Upper lobe of right lung (tissue), 1 donor: ENCODE data around the gene TYW5. TPM values are rescaled to one million over a fixed set of nuclear protein-coding genes. Genes with fewer than 3 reads are reported as not detected.
A peak's percentile ranks its signal among the peaks of the same experiment; 100 is the strongest.

ENCODE experiments used
- ATAC-seq: fragments of 200-7000 bp; cut with Tn5 transposase; one replicate; pipeline ENCODE4 v1.9.1; 2020; ENCODE audit warnings: mild to moderate bottlenecking, moderate library complexity
- DNase-seq: peaks from one replicate; pipeline ENCODE4 v3.0.0-alpha.2; 2020
- H3K27ac ChIP-seq: fragments of 200-600 bp; one replicate; pipeline ENCODE4 v1.8.0; 2022
- H3K27me3 ChIP-seq: fragments of 200-600 bp; one replicate; pipeline ENCODE4 v1.8.0; 2022; ENCODE audit warnings: mild to moderate bottlenecking
- H3K36me3 ChIP-seq: fragments of 200-600 bp; one replicate; pipeline ENCODE4 v1.8.0; 2022
- H3K4me1 ChIP-seq: fragments of 200-600 bp; one replicate; pipeline ENCODE4 v1.8.0; 2022
- H3K4me3 ChIP-seq: fragments of 200-600 bp; one replicate; pipeline ENCODE4 v1.8.0; 2022; ENCODE audit warnings: mild to moderate bottlenecking
- H3K9me3 ChIP-seq: fragments of 200-600 bp; one replicate; pipeline ENCODE4 v1.8.0; 2022
- intact Hi-C: fragments of 100-400 bp; cut with DNase I; formaldehyde crosslinking; loops from one replicate; pipeline ENCODE4 v1.11.0; 2022
- total RNA-seq: library from RNA; stranded (reverse); fragmentation: NEBNext Ultra II Directional; extraction: Animal tissue kit (Norgen Biotek cat#: 25700); gene quantifications from one replicate; pipeline ENCODE4 v1.2.1, GENCODE V29; 2021
- TF ChIP-seq, protein P1 (sequence below): fragments of 200-600 bp; IDR thresholded peaks from one replicate; pipeline ENCODE4 v1.8.0; 2022; ENCODE audit warnings: antibody characterized with exemption
- donor health status: DM: no; HTN: yes; CAD: no; lungs with severe emphysema.

TYW5 gene
- total RNA-seq, 1 donor from 2014 or later: 7.5 TPM

DNA sequence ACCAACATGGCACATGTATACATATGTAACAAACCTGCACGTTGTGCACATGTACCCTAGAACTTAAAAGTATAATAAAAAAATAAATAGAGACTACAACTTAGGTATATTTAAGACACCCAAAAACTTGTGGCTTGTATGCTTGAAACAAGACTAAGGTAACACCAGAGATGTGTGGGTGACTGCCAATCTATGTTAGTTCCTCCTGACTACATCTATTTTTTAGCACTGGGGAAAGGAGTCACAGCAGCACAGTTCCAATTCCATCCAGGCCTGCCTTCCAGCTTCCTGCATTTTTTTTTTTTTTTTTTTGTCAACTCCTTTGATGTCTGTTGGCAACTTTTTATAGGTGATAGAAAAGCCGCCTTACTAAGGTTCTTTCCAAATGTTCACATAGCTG lies 26.0 kb downstream of the TYW5 start:
- peaks cover 30% of the 10 kb centered on the region for H3K36me3 ChIP-seq
- DNase-seq: no peak
- no peak overlapping the region for H3K4me3 ChIP-seq
- ATAC-seq: no peak
- intact Hi-C loops: no loop called here
- no peaks in the 10 kb centered on the region for H3K4me1 ChIP-seq
- H3K27ac ChIP-seq: no peak overlapping the region
- TF ChIP-seq, protein P1, sequence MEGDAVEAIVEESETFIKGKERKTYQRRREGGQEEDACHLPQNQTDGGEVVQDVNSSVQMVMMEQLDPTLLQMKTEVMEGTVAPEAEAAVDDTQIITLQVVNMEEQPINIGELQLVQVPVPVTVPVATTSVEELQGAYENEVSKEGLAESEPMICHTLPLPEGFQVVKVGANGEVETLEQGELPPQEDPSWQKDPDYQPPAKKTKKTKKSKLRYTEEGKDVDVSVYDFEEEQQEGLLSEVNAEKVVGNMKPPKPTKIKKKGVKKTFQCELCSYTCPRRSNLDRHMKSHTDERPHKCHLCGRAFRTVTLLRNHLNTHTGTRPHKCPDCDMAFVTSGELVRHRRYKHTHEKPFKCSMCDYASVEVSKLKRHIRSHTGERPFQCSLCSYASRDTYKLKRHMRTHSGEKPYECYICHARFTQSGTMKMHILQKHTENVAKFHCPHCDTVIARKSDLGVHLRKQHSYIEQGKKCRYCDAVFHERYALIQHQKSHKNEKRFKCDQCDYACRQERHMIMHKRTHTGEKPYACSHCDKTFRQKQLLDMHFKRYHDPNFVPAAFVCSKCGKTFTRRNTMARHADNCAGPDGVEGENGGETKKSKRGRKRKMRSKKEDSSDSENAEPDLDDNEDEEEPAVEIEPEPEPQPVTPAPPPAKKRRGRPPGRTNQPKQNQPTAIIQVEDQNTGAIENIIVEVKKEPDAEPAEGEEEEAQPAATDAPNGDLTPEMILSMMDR: no peak
- no peaks in the 10 kb centered on the region for H3K9me3 ChIP-seq
- H3K27me3 ChIP-seq: no peaks in the 10 kb centered on the region

DNA sequence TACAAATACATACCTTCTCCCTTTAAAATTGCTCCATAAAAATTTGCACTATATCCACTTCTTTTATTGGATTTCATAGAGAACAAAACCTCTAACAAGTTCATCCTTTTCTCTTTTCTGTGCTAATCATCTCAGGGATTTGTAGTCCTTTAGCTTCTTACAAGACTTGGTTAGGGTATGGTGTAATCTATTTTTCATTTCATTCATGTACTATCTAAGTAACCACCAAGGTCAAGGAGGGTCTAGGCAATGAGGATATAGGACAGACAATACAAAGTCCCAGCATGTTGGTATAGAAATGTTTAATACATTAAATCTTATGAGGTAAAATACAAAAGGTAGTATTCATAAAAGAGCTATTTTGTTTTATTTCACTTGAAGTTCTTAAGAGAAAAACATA lies 26.7 kb downstream of the TYW5 start:
- TF ChIP-seq, protein P1: no peak
- Histone ChIP-seq H3K27me3 (no peaks in the 10 kb centered on the region), H3K4me3 (no peak overlapping the region), H3K9me3 (no peaks in the 10 kb centered on the region), H3K36me3 (peaks cover 30% of the 10 kb centered on the region), H3K4me1 (no peaks in the 10 kb centered on the region), H3K27ac (no peak overlapping the region)
- ATAC-seq: no peak
- intact Hi-C loops: no loop called here
- DNase-seq: no peak

DNA sequence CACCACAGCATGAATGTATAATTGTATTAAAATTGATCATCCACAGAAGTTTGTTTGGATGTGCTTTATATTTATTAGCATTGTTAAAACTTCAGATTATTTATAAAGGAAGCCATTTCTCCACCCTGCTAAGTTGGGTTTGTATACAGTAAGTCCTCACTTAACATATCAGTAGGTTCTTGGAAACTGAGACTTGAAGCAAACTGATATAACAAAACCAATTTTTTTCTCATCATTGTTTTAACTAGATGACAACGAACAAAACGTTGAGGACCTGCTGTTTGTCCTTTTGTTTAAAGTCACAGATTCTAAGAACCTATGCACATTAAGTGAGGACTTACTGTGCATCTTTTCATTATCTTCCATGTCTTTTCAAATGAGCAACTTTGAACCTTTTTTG lies 27.1 kb downstream of the TYW5 start:
- Histone ChIP-seq H3K4me1 (no peaks in the 10 kb centered on the region), H3K27ac (no peak overlapping the region), H3K27me3 (no peaks in the 10 kb centered on the region), H3K9me3 (no peaks in the 10 kb centered on the region), H3K4me3 (no peak overlapping the region), H3K36me3 (peaks cover 29% of the 10 kb centered on the region)
- TF ChIP-seq, protein P1: no peak
- ATAC-seq: no peak
- DNase-seq: no peak
- intact Hi-C loops: no loop called here

DNA sequence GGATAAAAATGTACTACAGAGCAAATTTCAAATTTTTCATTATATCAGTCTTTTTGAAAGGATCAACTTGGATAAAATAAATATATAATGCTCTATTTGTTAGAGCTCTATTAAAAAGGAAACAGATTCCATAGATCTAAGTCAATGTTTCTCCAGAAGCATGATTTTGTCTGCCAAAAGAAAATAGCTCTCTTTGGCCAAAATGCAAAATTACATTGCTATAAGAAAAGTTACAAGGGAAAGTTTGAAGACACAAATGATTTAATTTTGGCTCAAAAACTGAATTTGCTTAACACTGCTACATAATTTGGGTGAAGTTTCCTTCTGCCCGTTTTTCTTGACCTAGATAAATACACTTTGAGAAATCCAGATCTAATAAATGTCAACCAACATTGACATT lies 28.5 kb downstream of the TYW5 start:
- DNase-seq (no peak), ATAC-seq (no peak)
- no peak overlapping the region for H3K4me3 ChIP-seq
- H3K27ac ChIP-seq: no peak overlapping the region
- intact Hi-C loops: no loop called here
- TF ChIP-seq, protein P1: no peak
- no peaks in the 10 kb centered on the region for H3K9me3 ChIP-seq
- H3K4me1 ChIP-seq: no peaks in the 10 kb centered on the region
- no peaks in the 10 kb centered on the region for H3K27me3 ChIP-seq
- peaks cover 15% of the 10 kb centered on the region for H3K36me3 ChIP-seq

DNA sequence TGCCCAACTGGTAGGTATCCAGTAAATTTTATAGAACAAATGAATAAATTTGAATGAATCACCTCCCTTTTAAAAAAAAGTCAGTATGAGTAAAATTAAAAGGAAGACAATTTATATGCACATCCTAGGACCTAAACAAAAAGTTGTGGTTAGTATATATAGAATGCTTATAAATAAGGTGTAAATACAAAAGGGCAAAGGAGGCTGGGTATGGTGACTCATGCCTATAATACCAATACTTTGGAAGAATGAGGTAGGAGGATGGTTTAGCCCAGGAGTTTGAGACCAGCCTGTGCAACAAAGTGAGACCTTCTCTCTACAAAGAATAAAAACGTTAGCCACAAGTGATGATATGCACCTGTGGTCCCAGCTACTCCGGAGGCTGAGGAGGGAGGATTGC lies 31.4 kb downstream of the TYW5 start:
- ATAC-seq (no peak), DNase-seq (no peak)
- Histone ChIP-seq H3K9me3 (no peaks in the 10 kb centered on the region), H3K36me3 (peaks cover 7% of the 10 kb centered on the region), H3K27ac (no peak overlapping the region), H3K27me3 (no peaks in the 10 kb centered on the region), H3K4me3 (no peak overlapping the region), H3K4me1 (no peaks in the 10 kb centered on the region)
- TF ChIP-seq, protein P1: no peak
- intact Hi-C loops: no loop called here

DNA sequence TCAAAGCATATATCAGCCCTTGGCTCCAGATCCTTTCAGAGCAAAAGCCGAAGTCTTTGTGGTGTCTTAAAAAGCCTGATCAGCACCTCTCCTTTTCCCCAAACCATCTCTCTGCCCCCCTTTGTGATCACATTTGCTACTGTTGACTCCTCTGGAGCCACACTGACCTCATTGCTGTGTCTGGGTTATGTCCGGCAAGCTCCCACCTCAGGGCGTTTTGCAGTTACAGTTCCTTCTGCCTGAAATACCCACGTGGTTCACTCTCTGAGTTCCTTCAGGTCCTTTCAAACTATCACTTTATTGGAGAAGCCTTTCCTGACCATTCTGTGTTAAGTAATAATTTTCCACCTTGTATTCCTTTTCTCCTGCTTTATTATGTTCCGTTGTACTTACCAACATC lies 32.4 kb downstream of the TYW5 start:
- H3K36me3 ChIP-seq: peaks cover 7% of the 10 kb centered on the region
- ATAC-seq: peak; percentile 72
- no peaks in the 10 kb centered on the region for H3K4me1 ChIP-seq
- H3K9me3 ChIP-seq: no peaks in the 10 kb centered on the region
- no peak overlapping the region for H3K27ac ChIP-seq
- intact Hi-C loops: no loop called here
- H3K4me3 ChIP-seq: no peak overlapping the region
- H3K27me3 ChIP-seq: no peaks in the 10 kb centered on the region
- DNase-seq: no peak
- TF ChIP-seq, protein P1: no peak
